NCI-H146 (cell line): Measurements from ENCODE around the gene TCFL5.
A peak's percentile ranks its signal among the peaks of the same experiment; 100 is the strongest.

Source experiments
- DNase-seq: peaks from one replicate; lab custom pipeline; 2025; lab: John Stamatoyannopoulos, UW

The TCFL5 gene

DNA sequence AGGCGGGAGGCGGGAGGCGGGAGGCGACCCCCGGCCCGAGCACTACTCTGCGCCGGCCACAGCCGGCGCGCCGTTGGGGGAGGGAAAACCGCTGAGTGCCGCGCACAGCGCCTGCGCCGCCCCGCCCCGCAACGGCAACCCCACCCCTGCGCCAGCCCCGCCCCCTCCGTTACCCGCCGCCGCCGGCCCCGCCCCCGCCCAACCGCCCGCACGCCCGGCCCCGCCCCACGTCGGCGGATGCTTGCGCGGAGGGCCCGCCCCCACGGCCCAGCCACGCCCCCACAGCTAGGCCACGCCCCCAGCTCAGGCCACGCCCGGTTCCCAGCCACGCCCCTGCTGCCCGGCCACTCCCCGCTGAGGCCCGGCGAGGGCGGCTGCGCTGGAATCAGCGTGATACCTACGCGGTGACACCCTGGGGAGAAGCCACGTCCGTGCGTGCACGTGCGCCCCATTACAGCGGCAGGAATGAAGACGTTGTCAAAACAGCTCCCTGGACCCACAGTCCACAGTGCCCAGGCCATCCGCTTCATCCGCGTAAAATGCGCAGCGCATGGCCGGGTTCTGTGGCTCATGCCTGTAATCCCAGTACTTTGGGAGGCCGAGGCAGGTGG lies at the start of gene TCFL5:
Gene TCFL5, minus strand, starts transcription at position 97 of the 611 bp plus-strand sequence. CDS start 152 bp downstream, outside the sequence.
- peak; percentile 89 for DNase-seq

GRCh38 chr20:62910777-62911497 lies 49.3 kb upstream of the TCFL5 start:
- no peak for DNase-seq

DNA sequence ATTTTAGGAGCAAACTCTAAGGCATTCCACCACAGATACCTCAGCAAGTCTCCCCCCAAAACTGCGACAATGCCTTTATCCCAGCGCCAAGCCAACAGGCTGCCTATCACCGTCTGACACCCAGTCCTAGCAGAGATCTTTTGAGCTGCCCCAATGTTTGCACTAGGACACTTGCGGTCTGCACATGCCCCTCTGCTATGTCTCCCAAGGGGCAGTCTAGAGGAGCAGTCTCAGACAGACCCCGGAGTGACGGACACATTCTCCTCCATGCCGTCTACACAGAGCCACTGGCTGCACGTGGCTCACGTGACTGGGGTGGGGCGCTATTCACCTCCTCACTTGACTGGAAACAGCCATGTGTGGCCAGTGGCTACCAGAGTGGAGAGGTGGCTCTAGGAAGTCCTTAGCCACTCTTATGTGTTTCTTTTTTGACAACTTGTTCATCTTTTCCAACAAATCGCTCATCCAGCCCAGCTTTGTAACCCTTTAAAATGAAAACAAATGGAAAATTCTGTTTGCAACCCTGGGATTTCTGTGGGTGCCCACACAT lies 48.7 kb upstream of the TCFL5 start:
- no peak for DNase-seq

DNA sequence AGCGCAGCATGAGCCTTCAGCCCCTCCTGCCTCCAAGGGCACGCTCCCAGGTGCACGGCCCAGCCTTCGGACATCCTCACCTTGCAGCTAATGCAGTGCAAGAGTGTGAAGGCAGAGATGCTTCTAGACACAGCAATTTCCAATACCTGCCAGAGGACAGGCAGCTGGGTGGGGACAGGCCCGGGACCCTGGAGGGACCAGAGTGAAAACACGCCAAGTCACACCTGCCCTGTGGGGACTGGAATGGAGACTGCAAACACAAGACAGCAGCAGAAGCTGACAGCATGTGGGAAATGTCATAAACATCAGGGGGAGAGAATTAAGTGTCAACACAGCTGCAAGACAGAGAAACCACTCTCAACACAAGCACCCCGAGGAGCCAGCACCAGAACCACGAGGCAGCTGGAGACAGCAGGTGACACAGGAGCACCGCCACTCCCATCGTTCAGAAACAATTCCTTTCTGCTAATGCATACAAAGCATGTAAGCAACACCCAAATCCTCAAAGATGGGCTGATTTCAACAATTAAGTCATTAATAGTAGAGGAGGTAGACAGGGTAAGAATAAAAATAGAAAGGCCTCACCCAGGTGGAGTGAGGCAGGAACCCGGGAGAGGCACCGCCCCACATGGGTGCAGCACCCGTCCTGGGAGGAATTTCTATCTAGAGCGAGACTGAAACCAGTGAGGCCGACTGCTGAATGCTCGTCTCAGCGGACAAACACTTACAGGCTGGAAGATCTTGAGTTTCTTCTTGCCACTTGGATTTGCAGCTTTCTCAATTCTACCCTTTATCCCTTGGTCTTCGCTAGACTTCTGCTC lies 47.6 kb upstream of the TCFL5 start:
- peak; percentile 94 for DNase-seq

DNA sequence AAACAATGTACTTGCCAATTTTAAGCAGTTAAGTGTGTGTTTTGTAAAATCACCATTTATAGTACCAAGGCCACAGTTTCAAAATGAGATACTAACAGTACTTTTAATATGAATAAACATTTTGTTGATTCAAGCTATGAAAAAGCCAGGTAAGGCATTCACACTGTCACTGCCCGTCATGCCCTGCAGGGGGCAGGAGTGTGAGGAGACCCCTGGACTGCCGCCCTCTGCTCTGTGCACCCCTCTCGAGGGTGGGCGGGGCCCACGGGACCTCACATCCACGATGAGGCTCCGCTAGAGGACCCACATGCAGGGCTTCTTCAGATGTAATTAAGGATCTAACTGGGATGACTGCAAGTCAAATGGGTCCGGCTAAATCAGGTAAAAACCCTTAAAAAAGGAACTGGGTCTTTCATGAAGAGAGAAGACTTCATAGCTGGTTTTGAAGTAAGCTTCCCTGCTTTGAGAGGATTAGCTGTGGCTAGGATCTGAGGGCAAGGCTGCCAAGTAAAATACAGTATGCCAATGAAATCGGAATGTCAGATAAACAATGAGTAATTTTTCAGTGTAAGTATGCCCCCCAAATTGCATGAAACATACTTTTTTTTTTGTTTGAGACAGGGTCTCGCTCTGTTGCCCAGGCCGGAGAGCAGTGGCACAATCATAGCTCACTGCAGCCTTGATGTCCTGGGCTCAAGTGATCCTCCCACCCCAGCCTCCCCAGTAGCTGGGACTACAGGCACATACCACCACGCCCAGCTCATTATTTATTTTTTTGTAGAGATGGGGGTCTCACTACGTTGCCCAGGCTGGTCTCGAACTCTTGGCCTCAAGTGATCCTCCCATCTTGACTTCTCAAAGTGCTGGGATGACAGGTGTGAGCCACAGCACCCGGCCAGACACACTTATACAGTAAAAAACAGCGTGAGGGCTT lies 46.0 kb upstream of the TCFL5 start:
- no peak for DNase-seq

DNA sequence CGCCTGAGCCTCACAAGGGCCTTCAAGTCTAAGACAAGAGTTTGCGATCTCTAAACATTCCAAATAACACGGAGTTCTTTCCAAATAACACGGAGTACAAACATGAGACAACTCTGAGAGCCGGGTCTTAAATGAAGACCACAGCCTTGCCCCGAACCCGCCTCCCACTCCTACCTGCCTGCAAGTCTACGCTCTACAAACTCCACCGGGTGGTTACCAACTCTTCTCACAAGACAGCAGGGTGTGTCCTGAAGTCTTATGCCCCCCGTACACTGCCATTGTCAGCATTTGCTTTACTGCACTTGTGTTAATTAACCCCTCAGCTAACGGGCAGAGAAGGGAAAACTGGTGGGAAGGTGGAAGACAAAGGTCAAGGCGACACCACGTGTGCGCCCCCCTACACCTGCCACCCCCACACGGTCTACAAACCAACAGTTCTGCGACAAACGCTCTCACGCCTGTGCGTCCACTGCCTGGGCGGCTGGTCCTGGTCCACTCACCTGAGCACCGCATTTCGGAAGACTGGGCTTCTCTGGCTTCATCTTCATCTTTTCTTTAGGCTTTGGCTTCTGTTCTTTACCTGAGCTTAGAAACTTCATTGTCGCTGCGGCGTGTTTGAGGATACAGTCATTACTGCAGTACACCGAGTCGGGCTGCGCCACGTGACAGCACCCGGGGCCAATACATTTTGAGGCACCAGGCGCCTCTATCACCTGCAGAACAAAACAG lies 45.2 kb upstream of the TCFL5 start:
- no peak for DNase-seq

DNA sequence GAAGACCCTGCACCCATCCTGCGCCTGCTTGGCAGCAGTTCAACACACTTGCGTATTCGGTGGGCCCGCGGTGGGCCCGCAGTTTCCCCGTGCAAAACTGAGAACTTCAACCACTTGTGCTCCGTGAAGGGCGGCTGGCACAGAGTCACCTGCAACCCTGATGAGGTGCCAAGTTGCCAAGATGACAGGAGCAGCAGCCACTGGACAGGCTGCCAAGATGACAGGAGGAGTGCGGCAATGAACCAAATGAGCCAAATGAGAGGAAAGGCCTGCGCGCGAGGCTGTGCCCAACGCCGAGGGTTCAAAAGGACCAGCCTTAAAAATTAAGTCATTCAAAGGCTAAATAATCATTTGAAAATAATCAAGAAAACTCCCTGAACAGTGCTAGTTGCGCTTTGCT lies 44.6 kb upstream of the TCFL5 start:
- DNase-seq: no peak

DNA sequence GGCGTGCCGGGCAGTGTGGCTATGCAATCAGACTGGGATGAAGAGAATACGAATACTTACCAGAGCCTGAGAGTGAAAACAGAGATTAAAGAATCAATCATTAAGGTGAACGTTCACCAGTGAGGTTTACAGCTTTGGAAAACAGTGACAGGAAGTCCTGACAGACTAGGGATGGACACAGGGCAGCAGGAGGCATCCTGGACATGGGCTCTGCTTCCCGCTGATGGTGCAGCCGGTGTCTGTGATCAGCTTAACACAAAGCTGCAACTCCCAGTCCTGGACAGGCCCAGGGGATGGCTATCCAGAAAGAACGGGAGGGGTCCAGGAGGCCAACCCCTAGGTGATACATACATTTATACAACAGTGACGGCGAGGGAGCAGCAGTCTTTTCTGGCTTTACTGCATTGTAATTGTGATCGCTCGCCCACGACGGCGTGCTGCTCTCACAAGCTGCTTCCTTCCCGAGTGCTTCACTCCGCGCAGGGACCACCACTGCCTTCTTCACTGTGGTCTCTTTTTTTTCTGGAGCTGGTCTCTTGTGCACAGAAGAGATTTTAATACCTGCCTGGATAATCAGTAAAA lies 44.0 kb upstream of the TCFL5 start:
- DNase-seq: no peak

DNA sequence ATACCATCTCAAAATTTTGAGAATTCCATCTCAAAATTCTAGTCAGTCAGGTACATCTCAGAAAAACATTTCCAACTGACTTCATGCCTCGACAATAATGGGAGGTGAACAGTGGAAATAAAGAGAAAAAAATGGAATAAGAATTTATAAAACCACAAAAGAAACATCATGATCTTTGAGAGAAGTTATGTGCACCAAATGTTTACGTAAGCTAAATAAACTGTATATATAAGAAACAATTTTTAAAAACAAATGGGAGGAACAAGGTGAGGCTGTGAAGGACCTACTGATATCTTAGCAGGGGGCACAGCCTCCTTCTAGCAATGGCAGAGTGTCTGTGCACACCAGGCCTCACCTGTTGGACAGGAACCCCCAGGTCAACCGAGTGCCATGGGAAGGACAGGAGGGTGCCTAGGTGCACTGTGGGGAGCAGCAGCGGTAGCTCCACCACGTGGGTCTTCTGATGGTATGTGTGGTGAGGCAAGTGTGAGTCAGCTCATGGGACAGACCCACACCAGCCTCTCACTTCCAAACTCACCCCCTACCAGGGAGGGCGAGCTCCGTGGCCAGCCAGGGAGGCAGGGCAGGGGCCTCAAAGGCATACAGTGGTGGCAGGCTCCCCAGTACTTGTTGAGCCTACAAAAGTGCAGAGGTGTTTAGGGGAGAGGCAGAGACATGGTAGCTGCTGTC lies 41.4 kb upstream of the TCFL5 start:
- DNase-seq: no peak

GRCh38 chr20:62901891-62902290 lies 40.3 kb upstream of the TCFL5 start:
- no peak for DNase-seq

- DNase-seq: no peak
These were observed 39.3 kb upstream of the TCFL5 start for GRCh38 chr20:62900692-62901584.

- DNase-seq: peak; percentile 40
These were observed 38.5 kb upstream of the TCFL5 start for GRCh38 chr20:62900052-62900691.

- DNase-seq: no peak
These were observed 38.0 kb upstream of the TCFL5 start for GRCh38 chr20:62899633-62900051.

GRCh38 chr20:62898970-62899632 lies 37.5 kb upstream of the TCFL5 start:
- no peak for DNase-seq

DNA sequence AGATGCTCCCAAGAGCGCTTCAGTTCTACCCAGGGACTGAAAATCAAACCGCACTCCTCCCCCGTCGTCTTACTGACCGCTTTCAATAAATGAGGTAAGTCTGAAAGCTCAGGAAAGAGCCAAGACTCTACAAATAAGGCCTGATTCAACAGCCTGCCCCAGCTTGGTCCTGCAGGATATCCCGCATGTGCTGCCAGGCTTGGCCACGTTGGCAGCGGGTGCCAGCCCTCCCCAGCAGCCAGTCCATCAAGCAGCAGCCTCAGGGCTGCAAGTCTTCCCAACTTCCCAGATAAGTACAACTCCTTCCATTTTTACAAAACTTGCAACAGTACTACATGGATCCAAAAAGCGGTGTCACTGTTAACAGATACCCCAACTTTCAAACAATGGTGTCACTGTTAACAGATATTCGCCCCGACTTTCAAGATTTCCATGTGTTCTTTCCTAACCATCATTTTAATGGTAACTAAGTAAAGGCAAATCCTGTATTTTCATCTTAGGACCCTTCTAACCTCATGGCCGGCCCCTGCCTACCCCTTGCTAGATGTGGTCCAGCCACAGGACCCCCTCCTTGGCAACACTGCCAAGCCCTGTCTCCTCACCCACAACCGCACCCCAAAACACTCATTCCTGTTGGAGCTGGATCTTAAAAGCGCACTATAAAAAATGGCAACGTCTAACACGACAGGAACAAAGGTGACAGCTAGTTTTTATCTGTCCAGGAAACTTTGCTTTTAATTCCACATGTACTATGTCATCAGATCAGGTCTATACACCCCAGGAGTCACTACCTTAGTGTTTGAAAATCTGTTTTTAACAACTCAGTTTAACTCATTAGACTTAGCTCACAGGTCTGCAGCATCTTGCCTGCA lies 36.7 kb upstream of the TCFL5 start:
- DNase-seq: no peak

GRCh38 chr20:62897666-62898065 lies 36.0 kb upstream of the TCFL5 start:
- no peak for DNase-seq

GRCh38 chr20:62896526-62896925 lies 34.9 kb upstream of the TCFL5 start:
- DNase-seq: no peak
